NCI-H2171 treated with DMSO at 0.1 percent for 48 hours (cell line): ENCODE results near the gene CACNG4.

Source experiments
- DNase-seq: peaks from one replicate; lab custom pipeline; 2025; lab: John Stamatoyannopoulos, UW

CACNG4 gene

DNA sequence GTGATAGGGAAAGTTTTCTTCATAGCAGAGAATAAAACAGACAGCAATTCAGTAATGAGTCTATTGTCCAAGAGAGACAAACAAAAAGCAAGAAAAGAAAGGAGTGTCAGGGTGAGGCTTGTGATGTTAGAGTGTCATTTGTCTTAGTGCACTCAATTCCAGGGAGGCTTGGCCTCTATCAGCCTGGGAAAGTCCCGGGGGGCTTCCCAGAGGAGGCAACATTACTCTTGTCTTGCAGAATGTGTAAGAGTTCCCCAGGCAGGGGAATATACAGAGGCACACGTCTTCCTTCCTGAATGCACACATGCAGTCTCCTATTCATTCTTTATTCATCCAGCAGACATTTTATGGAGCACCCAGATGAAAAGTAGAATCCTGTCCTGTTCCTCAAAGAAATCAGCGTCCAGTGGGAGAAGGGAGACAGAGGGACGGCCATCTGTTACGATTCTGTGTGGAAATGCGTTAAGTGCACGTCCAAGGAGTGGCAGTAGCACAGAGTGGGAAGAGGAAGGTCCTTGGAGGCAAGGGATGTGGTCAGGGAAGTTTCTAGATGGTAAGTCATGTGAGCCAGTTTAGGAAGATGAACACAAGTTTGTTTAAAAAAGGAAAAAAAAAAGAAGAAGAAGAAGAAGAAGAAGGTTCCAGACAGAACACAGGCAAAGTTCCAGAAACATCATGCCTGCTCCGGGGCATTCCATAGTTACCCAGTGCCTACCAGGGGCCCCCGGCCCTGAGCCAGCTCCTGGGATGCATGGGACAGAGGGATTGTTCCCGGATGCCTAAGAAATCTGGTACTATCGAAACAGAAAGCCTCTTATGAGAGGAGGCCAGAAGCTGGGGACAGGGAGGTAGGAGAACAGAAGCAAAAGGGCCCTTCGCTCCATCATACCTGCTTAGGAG is 21.1 kb downstream of the CACNG4 start:
- no peak for DNase-seq

DNA sequence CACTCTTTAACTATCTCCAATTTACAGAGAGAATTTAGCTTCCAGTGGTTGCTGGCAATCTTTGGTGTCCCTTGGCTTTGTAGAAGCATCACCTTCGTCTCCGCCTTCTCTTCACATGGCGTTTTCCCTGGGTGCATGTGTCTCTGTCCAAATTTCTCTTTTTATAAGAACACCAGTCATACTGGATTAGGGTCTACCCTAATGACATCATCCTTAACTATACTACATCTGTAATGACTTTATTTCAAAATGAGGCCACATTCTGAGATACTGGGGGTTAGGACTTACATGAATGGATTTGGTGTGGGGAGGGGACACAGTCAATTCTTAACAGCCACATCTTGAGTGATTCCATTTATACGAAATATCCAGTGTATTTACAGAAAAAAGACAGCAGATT is 22.2 kb downstream of the CACNG4 start:
- no peak for DNase-seq

DNA sequence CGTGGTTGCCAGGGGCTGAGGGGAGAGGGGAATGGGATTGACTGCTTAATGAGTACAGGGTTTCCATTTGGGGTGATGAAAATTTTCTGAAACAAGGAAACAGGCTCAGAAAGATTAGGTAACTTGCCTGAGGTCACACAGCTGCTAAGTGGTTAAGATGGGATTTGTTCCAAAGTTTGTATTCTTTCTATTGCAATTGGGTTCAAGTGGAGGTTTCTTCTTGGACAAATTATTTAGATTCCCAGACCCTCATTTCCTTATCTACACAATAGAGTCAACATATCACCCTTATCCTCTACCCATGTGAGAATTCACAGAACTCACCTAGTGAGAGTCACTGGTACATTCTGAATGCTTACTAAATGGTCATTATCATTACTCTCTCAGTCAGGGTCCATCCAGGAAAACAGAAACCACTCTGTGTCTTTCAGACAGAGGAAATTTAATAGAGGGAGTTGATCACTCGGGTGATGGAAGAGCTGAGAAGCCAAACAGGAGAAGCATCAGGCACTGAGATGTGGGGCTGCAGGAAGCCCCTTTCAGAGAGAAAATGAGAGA is 22.6 kb downstream of the CACNG4 start:
- DNase-seq: no peak

DNA sequence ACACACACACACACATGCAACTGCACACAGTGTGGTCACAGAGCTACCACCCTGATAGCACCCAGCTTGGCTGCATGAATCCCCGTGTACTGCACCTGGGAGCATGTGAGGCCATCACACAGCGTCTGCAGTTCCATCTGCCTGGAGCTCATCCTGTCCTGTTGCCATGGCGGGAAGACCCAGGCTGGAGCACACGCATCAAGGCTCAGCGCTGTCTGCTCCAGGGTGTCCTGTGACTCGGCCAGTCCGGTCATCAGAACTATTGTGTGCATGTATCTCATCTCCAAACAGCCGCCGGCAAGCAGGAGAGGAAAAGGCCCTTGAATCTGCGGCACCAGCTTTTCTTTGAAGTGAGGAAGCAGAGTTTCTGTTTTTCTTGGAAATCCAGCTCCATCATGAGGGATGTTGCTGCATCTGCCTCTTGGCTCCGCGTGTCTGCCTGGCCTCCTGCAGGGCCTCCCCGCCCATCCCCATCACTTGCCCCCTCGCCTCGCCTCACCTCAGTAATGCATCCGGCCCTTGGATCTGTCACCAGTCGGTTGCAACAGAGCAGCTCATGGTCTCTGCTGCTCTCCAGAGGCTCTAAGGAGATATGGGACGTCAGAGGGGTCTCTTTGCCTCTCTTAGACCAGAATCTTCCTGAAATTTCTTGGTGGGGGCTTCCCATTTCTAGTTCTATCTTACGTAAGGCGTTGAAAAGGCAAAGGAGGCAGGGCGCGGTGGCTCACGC is 23.7 kb downstream of the CACNG4 start:
- DNase-seq: no peak

DNA sequence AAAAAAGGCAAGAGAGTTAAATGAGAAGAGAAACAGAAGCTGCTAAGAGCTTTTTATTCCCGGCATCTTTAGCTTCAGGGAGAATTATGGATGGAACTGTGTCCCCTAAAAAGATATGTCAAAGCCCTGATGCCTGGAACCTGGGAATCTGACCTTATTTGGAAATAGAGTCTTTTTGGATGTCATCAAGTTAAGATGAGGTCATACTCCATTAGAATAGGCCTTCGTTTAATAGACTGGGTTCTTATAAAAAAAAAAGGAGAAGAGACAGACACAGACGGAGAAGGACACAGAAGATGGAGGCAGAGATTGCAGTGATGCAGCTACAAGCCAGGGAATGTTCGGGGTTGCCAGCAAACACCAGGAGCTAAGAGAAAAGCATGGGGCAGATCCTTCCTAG is 24.6 kb downstream of the CACNG4 start:
- DNase-seq: no peak

DNA sequence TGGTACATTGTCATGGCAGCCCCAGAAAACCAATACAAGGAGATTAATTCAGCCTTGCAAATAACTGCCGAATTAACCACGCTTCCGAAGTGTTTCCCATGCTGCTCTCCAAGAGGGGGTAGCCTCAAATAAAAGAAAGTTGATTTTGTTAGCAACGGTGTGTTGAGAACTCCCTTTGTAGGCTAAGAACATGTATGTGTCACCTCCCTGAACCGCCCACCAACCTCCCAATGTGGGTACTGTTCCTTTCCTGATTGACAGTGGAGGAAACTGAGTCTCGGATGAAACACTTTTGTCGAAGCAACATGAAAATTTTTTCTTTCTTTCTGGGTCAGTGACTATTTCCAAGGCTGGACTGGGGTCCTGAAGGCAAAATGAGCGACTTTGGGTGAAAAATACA is 25.1 kb downstream of the CACNG4 start:
- no peak for DNase-seq

DNA sequence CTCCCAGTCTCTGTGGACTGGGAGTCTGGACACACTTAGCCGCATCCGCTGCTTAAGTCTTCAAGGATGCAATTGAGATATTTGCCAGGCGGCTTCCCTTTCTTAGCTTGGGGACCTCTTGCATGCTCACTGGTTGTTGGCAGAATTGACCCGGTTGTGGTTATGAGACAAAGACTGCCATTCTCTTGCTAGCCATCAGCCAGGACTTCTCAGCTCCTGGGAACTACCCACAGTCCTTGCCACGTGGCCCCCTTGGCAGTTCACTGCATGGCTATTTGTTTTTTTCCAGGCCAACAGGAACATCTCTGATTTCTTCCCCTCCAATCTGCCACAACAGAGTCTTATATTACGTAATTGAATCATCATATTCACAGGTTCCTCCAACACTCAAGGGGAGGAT is 25.5 kb downstream of the CACNG4 start:
- DNase-seq: peak; percentile 14

DNA sequence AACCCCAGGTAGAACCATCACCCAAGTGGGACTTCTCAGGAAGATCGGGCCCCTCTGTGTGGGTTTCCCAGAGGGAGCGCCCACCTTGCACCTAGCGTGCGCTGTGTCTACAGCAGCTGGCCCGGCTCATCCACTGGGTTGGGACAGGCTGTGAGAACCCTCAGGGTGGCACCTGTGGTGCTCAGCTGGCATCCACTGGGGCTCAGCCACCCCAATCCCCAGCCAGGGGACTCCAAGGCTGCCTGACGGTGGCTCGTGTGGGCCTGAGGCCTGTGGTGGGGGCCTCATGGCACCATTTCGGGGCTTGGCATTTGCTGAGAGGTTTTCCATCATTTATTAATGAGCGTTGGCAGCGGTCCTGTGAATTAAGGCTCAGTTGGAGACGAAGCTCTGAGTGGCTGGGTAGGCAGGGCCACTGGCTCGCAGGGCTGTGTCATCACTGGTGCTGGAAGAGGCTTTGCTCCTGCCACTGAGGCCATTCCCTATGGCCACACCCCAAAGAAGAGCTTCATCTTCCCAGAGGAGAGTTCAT is 28.5 kb downstream of the CACNG4 start:
- no peak for DNase-seq

DNA sequence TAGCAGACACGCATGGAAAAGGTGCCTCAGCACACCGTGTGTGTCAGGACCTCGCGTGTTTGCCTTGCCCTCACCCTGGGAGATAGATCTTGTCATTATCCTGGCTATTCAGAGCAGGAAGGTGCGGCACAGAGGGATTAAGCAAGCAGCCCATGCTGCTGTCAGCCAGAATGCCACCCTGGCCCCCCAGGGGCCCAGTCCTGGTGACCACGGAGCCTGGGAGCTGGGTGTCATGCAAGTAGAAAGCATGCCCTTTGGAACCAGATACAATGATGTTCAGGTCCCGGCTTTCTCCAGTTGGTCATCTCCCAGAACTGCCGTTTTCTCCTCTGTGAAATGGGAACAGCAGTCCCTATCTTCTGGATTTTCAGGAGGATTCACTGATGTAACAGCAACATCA is 29.9 kb downstream of the CACNG4 start:
- DNase-seq: no peak

DNA sequence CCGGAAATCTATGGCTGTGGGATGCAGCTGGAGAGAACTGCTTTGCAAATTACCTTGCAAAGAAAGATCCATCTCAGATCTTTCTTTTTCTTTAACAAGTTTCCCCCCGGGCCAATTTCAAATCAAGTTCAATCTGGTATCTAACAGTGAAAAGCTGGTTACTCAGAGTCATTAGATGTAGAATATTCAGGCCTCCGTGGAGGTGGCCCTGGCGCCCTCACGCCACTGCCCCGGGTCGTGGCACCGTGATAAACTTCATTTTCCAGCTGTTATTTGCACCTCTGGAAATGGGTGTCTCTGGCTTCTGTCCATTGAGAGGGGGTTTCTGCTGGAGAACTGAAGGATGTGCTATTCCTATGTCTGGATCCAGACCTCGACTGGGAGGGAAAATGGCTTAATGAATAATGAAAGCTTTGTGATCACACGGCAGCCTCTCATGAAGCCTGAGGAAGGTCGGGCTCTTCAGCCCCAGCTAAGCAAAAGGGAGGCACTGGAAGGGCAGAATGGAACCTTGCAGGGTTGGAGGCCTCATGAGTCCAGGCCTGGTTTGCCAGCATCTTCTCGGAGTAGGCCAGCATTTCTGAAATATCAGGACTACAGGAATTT is 30.5 kb downstream of the CACNG4 start:
- no peak for DNase-seq

DNA sequence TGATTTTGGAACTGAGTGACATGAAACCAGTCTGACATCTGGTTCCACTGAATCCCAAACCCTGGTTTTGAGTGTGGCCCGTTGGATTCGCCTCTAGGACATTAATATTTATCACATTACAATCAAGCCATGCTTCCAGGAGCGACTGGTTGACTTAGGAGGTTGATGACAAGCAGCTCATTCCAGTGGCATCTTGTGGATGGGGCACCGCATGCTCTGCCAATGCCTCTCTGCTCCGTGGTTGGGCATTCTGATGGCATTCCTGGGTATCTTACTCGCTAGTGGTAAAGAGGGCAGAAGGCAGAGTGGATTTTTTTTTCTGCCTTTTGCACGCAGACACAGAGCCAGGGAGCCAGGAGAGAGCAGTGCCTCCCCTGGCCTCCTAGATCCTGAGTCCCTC is 31.4 kb downstream of the CACNG4 start:
- no peak for DNase-seq

DNA sequence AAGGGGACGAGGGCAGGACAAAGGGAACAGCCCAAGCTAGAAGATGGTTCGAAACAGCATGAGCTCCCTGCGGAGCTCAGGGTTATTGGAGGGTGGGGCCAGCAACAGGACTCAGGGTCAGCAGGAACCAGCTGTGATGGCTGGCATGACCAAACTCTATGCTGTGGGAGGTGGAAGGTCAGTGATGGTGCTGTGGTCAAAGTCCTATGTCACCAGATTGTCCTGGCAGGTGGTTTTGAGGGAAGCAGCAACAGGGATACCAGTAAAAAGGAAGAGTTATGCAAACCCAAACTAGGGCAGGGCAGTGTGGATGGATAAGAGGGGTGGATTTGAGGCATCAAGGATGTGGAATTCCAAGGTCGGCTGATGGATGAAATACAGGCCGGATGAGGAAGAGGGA is 32.4 kb downstream of the CACNG4 start:
- no peak for DNase-seq

DNA sequence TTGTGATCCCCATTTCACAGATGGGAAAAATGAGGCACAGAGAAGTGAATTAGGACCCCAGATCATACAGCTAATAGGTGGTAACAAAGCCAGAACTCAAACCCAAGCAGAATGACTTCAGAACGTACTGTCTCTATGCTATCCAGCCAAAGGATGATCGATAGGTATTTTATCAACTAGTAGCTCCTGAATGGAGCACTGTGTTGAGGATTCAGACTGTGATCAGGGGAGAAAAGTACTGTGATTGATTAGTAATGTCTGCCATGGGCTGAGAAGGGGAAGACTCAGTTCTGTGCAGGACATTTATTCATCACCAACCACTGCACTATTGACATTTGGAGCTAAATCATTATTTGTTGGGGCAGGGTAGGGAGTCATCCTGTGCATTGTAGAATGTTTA is 38.7 kb downstream of the CACNG4 start:
- no peak for DNase-seq

DNA sequence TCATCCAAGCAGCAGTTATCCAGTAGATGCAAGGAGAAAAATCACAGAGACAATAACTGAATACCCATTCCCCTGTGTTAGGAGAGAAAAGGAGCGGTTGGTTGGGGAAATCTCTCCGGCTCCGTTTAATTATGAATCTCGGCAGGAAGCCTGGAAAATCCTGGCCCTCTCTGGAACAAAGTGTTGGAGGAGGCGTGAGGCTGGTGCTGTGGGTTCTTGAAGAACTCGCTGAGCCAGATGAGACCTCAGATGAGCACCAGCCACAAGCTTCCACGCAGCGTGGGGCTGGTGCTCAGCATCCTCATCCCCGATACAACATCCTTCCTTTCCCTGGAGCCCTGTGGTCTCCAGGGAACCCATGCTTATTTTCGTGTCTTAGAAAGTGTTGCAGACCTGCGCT is 39.7 kb downstream of the CACNG4 start:
- no peak for DNase-seq

DNA sequence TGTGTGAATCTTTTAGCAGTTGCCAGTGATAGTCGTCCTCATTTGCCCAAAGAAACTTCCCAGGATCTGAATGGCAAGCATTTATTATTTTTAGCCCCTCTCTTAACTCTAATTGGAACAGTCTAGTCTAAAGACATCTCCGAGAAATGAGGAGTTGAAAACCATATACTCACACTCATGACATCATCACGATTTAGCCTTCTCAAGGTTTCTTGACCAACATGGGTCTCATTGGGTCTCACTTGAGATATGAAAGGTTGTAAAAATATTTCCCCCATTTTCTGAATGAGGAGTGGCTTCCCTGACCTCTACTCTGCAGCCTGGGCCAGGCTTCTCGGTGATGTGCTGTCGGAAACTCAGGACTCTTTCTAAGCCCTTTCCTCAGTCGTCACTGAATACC is 42.8 kb downstream of the CACNG4 start:
- DNase-seq: no peak

DNA sequence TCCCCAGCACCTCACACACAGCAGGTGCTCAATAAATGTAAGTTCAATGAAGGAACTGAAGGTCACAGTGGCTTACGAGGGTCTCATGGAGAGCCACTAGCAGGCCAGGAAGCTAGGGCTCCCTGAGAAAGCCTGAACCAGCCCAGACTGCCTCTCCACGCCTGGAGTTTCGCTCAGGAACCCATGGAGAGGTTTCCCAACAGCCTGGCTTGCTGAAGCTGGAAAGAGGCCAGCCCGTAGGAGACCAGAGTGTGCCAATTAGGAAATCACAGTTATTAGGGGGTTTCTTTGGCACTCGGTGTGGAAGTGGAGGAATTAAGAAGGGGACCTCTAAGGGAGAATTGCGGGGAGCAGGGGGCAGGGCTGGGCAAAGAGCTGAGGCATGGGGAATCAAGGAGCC is 43.6 kb downstream of the CACNG4 start:
- DNase-seq: no peak

DNA sequence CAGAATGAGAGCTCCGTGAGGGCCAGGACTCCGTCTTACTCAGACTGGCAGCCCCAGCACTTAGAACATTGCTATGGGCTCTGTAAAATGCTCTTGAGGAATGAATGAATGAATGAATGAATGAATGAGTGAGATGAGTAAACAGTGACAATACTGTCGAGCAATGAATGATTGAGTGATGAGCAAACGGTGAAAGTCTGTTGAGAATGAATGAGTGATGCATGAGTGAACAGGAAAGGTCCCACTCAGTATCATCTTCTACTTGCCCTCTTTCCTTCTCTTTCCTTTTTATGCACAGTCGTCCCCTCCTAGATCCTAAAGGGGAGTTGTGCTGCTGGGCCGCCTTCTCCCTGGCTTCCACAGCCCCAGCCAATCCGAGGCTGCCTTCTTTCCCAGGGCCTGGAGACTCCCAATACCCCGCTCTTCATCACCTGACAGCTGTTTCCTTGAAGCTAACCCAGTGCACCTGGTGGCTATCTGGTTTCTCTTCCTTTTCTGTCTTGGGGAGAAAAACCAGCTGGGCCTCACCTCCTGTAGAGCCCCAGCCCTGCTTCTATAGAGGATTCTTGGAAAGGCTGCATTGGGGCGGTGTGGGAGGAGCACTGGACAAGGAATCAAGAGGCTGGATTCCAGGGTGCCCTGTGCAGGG is 47.1 kb downstream of the CACNG4 start:
- peak; percentile 69 for DNase-seq

DNA sequence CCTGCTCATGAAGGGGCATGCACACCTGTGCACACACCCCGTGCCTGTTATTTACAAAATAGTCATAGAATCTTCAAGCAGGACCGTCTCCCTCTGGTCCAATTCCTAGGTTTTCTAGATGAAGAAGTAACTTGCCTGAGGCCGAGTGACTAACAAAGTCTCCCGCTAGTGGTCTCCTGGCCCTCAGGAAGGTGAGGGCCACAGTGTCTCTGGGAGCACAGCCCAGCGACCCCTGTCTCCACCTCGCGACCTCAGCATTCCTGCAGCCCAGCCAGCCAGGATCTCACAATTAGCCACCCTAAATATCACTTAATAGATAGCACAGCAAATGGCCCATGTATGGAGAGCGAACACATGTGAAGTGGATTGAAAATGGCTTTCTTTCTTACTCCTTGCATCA is 49.4 kb downstream of the CACNG4 start:
- no peak for DNase-seq

DNA sequence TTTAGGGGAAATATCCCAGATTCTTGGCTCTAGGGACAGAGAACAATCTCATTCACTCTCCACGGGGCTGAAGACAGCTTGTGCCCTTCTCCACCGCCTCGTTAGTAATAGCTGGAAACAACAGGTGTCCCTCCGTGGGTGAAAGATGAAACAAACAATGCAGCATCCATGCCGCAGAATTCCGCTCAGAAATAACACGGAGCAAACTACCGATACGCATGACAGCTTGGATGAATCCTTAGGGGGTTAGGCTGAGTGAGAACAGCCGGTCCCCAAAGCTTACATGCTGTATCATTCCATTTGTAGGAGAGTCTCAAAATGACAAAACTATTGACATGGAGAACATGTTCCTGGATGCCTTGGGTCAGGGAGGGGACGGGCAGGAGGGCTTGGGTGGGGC is 50.5 kb downstream of the CACNG4 start:
- DNase-seq: peak; percentile 75

DNA sequence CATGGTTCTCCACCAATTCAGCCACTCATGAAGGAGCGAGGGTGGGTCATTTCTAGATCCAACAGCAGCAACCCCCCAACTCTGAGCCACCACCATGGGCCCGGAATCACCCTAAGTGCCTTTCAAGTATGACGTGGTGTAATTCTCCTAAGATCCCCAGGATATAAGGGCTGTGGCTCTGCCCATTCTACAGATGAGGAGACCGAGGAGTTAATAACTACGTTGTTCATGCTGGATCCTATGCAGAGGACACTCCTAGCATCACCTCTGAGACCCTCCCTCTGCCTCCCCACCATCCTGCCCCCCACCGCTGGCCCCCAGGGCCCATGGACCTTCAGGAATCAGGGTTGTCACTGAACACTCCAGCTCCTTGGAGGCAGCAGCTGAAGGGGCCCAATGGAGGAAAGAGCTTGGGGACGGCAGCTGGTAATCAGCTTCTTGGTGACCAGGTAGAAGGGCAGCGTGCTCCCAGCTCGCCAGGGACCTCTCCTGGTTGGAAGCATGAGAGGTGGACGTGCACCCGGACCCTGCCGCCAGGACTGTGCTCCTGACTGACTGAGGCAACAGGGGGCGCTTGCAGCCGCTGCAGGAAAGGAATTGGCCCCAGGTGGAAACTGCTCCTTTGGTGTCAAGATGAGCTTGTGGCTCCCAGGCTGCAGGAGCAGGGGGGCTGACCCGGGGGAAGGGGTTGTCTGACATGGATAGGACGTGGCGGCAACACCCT is 51.7 kb downstream of the CACNG4 start:
- no peak for DNase-seq

DNA sequence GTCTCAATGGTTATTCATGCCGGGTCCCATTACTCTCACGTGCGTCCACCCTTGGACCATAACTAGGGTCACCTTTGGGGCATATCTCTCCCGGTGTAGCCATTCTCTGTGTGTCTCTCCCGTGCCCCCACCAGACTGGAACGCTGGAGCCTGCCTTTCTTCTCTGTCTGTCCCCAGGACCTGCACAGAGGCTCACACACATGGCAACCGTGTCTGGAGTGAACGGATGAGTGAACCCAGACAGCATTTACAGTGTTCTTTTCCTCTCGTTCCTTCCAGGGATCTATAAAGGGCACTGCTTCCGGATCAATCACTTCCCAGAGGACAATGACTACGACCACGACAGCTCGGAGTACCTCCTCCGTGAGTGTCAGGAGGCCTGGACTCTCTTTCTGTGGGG is 53.4 kb downstream of the CACNG4 start:
- no peak for DNase-seq
